GM19372 (cell line): ENCODE data around the gene FAM186B.

ENCODE experiments used
- ATAC-seq: cut with Tn5 transposase; IDR thresholded peaks from one replicate; pipeline ENCODE4 v1.9.1; 2021; ENCODE audit warnings: mild to moderate bottlenecking, low read depth, moderate library complexity; ENCODE audit not compliant: unreplicated experiment

The FAM186B gene

GRCh38 chr12:49554266-49554665 lies 51.2 kb downstream of the FAM186B start:
- no peak for ATAC-seq

- no peak for ATAC-seq
Observed at GRCh38 chr12:49553512-49554088, 51.8 kb downstream of the FAM186B start.

- no peak for ATAC-seq
Observed at GRCh38 chr12:49552899-49553298, 52.5 kb downstream of the FAM186B start.

- ATAC-seq: no peak
Observed at GRCh38 chr12:49552425-49552824, 53.0 kb downstream of the FAM186B start.

DNA sequence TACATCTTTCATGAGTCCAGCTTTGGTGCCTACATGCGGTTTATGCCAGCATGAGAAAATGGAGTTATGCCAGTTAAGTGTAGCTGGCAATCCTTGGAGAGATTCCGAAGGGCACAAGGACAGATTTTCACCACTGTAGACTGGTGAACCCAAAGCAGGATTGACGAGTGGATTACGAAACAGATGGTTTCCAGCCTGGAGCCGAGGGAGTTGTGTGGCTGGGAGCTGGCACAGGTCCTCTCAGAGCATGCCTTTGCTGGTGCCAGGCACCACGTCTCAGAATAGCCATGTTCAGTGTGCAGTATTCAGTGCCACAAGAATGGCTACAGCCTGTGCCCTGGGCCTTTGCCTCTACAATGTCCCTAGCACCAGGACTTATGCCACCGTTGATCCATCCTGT lies 53.4 kb downstream of the FAM186B start:
- ATAC-seq: no peak

DNA sequence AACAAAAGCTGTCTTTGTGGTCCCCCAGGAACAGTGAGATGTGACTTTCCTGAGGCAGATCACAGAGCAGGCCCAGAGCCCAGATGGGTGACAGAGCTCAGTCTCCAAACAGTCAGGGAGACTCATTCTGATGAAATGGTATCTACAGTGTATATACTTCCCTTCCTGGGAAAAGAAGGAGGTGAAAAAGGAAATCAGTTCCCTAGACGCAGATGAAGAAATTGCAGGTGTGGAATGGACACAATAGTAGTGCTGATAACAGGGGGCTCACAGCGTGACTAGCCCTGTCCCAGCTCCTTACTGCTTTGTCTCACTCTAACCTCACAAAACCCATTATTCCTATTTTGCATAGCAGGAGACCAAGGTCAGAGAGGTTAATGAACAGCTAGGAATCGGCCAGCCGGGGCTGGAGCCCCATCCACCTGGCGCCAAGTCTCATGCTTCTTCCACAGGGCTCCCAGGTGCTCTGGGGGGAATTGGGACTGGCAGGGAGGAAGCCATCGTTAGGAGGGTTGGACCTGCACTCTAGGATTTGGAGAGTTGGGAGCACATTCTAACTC lies 54.7 kb downstream of the FAM186B start:
- ATAC-seq: no peak

- no peak for ATAC-seq
Observed at GRCh38 chr12:49549735-49550692, 55.4 kb downstream of the FAM186B start.

DNA sequence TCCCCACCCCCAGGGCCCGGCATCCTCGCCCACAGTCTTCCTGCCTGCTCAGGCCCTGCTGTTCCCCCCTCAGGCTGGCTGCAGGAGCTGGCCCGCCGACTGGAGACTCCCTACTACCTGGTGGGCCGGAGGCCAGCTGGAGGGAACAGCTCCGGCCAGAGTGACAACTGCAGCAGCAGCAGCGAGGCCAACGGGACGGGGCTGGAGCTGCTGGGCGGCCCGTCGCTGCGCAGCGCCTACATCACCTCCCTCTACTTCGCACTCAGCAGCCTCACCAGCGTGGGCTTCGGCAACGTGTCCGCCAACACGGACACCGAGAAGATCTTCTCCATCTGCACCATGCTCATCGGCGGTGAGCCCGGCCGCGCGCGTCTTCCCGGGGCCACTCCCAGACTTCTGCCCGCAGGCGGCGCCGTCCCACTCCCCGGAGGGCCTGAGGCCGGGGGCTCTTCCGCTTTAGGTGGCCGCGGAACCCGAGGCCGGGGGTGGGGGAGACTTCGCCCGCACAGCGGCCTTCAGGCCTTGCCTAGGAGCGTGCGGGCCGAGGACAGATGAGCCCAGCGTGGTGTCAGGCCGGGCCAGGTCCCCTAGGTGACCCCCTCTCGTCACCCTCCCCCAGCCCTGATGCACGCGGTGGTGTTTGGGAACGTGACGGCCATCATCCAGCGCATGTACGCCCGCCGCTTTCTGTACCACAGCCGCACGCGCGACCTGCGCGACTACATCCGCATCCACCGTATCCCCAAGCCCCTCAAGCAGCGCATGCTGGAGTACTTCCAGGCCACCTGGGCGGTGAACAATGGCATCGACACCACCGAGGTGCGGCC lies 56.4 kb downstream of the FAM186B start:
- no peak for ATAC-seq

DNA sequence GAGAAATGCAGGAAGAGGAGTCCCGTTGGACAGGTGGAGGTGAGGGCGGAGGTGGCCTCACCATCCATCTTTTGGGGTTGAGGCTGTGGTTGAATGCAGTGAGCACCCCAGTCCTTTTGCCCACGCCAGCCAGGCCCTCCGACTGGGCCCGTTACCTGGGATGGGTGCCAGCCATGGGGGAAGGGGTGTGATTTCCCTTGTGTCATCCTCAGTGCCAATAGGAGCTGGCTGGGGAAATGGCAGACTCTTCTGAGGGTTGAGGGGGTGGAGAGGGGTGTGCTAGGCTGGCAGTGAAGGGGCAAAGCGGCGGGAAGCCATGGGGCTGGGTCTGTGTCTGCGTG lies 57.0 kb downstream of the FAM186B start:
- ATAC-seq: no peak

DNA sequence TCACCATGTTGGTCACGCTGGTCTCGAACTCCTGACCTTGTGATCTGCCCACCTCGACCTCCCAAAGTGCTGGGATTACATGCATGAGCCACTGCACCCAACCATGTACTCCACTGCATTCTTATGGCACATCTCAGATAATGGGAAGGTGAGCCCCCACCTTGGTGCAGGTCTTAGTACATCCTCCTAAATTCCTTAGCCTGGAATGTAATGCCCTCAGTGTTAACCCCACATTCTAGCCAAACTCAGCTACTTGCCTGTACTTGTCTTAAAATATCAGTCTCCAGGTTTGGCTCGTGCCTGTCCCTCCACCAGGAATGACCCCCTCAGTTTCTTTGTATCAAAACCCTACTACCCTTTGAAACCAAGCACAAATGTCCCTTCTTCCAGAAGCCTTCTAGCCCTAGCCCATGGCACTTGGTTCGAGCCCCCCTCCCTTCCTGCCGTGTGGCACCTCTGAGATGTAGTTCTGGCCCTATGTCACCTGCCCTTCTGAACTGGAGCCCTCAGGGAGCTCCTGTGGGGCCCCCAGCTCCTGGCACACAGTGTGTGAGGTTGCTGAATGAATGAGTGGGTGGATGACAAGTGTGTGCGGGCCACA lies 58.2 kb downstream of the FAM186B start:
- no peak for ATAC-seq

- no peak for ATAC-seq
Observed at GRCh38 chr12:49546481-49546880, 59.0 kb downstream of the FAM186B start.

DNA sequence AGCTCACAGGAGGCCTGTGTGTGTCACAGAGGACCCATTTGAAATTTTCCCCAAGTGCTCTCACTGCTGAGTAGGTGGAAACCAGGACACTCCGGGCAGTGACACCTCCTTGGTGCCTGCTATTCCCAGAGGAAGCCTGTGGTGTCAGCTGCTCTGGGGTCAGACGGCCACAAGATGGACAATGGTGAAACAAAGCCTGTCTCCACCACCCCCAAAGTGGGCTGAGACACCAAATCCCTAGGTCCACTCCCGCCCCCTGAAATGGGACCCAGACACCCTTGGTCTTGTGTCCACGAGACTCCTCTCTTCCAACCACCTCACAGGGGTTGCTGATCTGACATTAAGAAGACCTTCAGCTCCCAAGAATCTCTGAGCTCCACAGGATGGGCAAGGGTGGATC lies 59.6 kb downstream of the FAM186B start:
- ATAC-seq: no peak

DNA sequence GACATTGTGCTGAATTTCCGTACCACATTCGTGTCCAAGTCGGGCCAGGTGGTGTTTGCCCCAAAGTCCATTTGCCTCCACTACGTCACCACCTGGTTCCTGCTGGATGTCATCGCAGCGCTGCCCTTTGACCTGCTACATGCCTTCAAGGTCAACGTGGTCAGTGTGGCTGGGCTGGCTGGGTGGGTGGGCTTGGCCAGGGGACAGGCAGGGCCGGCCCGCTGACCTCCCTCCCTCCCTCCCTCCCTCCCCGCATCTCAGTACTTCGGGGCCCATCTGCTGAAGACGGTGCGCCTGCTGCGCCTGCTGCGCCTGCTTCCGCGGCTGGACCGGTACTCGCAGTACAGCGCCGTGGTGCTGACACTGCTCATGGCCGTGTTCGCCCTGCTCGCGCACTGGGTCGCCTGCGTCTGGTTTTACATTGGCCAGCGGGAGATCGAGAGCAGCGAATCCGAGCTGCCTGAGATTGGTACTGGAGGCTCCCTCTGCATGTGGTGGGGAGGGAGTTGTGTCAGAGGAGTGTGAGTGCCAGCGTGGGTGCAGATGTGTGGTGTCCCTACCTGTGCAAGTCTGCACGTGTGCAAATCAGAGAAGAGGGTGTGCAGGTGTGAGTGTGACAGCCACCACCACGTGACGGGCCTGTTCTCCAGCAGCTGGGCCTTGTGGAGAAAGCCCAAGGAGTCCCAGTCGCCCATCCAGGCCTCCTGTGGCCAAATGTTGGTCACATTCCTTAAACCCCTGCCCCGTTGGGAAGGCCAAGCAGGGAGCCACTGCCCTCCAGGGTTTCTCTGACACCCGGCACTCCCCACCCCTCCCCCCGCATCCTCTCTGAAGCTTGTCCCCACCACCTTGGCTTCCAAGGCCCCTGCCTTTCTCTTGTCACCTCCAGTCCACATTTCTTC lies 61.3 kb downstream of the FAM186B start:
- ATAC-seq: no peak

- no peak for ATAC-seq
Observed at GRCh38 chr12:49543221-49543913, 62.1 kb downstream of the FAM186B start.

- ATAC-seq: no peak
Observed at GRCh38 chr12:49542592-49543160, 62.8 kb downstream of the FAM186B start.

GRCh38 chr12:49541911-49542505 lies 63.4 kb downstream of the FAM186B start:
- no peak for ATAC-seq

GRCh38 chr12:49541140-49541861 lies 64.1 kb downstream of the FAM186B start:
- ATAC-seq: no peak
